ENCODE data around the gene CERS1. TPM values are rescaled to one million over a fixed set of nuclear protein-coding genes. Genes with fewer than 3 reads are reported as not detected.

Gene CERS1
- total RNA-seq, 1 experiment from 2014 or later, result 4.4 TPM

- intact Hi-C loops (cut with micrococcal nuclease; ENCODE audit: unreplicated experiment), result no loop called here
- Mint-ChIP-seq H3K9me3 (ENCODE audit: low read depth, unreplicated experiment) (no peaks in the 10 kb centered on the region), H3K27ac (ENCODE audit: unreplicated experiment) (no peak overlapping the region), H3K4me3 (ENCODE audit: low read depth, unreplicated experiment) (no peak overlapping the region), H3K27me3 (ENCODE audit: unreplicated experiment) (no peaks in the 10 kb centered on the region), H3K36me3 (ENCODE audit: insufficient read depth, unreplicated experiment) (peaks cover 37% of the 10 kb centered on the region), H3K4me1 (ENCODE audit: low read depth, unreplicated experiment) (no peaks in the 10 kb centered on the region)
- BruUV-seq (replicated peaks), result no TSS peak
- DNase-seq, result no peak
- TF ChIP-seq, protein P1, sequence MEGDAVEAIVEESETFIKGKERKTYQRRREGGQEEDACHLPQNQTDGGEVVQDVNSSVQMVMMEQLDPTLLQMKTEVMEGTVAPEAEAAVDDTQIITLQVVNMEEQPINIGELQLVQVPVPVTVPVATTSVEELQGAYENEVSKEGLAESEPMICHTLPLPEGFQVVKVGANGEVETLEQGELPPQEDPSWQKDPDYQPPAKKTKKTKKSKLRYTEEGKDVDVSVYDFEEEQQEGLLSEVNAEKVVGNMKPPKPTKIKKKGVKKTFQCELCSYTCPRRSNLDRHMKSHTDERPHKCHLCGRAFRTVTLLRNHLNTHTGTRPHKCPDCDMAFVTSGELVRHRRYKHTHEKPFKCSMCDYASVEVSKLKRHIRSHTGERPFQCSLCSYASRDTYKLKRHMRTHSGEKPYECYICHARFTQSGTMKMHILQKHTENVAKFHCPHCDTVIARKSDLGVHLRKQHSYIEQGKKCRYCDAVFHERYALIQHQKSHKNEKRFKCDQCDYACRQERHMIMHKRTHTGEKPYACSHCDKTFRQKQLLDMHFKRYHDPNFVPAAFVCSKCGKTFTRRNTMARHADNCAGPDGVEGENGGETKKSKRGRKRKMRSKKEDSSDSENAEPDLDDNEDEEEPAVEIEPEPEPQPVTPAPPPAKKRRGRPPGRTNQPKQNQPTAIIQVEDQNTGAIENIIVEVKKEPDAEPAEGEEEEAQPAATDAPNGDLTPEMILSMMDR (IDR thresholded peaks at IDR 0.05; ENCODE audit: unreplicated experiment), result no peak
- CTCF ChIA-PET, result no interaction called here
Observed at GRCh38 chr19:18870531-18871172, 25.3 kb downstream of the CERS1 start.

DNA sequence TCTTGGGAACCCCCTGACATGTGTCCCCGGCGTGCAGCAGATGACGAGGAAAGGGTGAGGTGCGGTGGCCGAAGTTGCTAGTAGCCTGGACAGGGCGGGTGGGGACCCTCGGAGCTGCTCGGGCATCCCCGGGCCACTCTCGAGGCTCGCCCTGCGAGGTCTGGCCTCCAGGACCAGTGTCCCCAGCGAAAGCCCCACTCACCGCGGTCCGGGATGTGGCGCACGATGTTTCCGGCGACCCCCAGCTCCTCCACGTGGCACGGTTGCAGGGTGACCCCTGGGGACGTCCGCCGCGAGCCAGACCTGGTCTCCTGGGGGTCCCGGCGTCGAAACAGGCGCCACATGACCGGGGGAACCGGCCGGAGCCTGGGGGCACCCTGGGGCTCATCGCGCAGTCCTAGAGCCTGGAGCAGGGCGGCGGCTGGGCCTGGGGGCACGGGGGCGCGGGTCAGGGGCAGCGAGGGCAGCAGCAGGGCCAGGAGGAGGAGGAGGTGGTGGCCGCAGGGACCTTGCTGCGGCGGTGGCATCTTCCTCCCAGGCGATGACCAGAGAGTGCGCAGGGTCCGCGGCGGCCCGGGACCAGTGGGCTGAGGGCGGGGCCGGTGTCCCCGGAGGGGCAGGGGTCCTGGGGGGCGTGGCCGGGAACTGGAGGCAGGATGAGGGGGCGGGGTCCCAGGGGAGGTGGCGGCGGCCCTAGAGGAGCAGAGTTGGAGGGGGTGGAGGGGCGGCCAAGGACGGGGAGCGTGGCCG is 26.0 kb downstream of the CERS1 start:
- TF ChIP-seq, protein P1 (IDR thresholded peaks at IDR 0.05; ENCODE audit: unreplicated experiment), result no peak
- Mint-ChIP-seq H3K4me1 (ENCODE audit: low read depth, unreplicated experiment) (no peaks in the 10 kb centered on the region), H3K27ac (ENCODE audit: unreplicated experiment) (no peak overlapping the region), H3K36me3 (ENCODE audit: insufficient read depth, unreplicated experiment) (peaks cover 43% of the 10 kb centered on the region), H3K9me3 (ENCODE audit: low read depth, unreplicated experiment) (no peaks in the 10 kb centered on the region), H3K27me3 (ENCODE audit: unreplicated experiment) (no peaks in the 10 kb centered on the region), H3K4me3 (ENCODE audit: low read depth, unreplicated experiment) (no peak overlapping the region)
- no TSS peak for BruUV-seq (replicated peaks)
- no peak for DNase-seq
- CTCF ChIA-PET, result no interaction called here
- intact Hi-C loops (cut with micrococcal nuclease; ENCODE audit: unreplicated experiment), result no loop called here

GRCh38 chr19:18869023-18869618 is 26.8 kb downstream of the CERS1 start:
- Mint-ChIP-seq H3K4me1 (ENCODE audit: low read depth, unreplicated experiment) (no peaks in the 10 kb centered on the region), H3K9me3 (ENCODE audit: low read depth, unreplicated experiment) (no peaks in the 10 kb centered on the region), H3K36me3 (ENCODE audit: insufficient read depth, unreplicated experiment) (peaks cover 43% of the 10 kb centered on the region), H3K4me3 (ENCODE audit: low read depth, unreplicated experiment) (no peak overlapping the region), H3K27me3 (ENCODE audit: unreplicated experiment) (no peaks in the 10 kb centered on the region), H3K27ac (ENCODE audit: unreplicated experiment) (no peak overlapping the region)
- intact Hi-C loops (cut with micrococcal nuclease; ENCODE audit: unreplicated experiment), result no loop called here
- BruUV-seq (replicated peaks), result no TSS peak
- DNase-seq, result no peak
- CTCF ChIA-PET, result no interaction called here
- TF ChIP-seq, protein P1 (IDR thresholded peaks at IDR 0.05; ENCODE audit: unreplicated experiment), result no peak

GRCh38 chr19:18868380-18869022 is 27.5 kb downstream of the CERS1 start:
- no peak for DNase-seq
- no peaks in the 10 kb centered on the region for H3K9me3 Mint-ChIP-seq (ENCODE audit: low read depth, unreplicated experiment)
- no peak overlapping the region for H3K4me3 Mint-ChIP-seq (ENCODE audit: low read depth, unreplicated experiment)
- CTCF ChIA-PET, result no interaction called here
- BruUV-seq (replicated peaks), result no TSS peak
- no peak overlapping the region for H3K27ac Mint-ChIP-seq (ENCODE audit: unreplicated experiment)
- TF ChIP-seq, protein P1 (IDR thresholded peaks at IDR 0.05; ENCODE audit: unreplicated experiment), result no peak
- intact Hi-C loops (cut with micrococcal nuclease; ENCODE audit: unreplicated experiment), result no loop called here
- no peaks in the 10 kb centered on the region for H3K27me3 Mint-ChIP-seq (ENCODE audit: unreplicated experiment)
- H3K36me3 Mint-ChIP-seq (ENCODE audit: insufficient read depth, unreplicated experiment), result peaks cover 43% of the 10 kb centered on the region
- no peaks in the 10 kb centered on the region for H3K4me1 Mint-ChIP-seq (ENCODE audit: low read depth, unreplicated experiment)
